Sigmoid colon (tissue), 7 donors: ENCODE results near the gene GOT1. TPM values are rescaled to one million over a fixed set of nuclear protein-coding genes. Genes with fewer than 3 reads are reported as not detected.
A peak's percentile ranks its signal among the peaks of the same experiment; 100 is the strongest.

Experiments
- DNase-seq: peaks from one replicate; pipeline ENCODE4 v3.0.0-alpha.2; 2019
- H3K27ac ChIP-seq, 4 donors: fragments of 200-600 bp; sonication (generic); one replicate each; pipeline ENCODE4 v1.5.1; 2016 to 2019; ENCODE audit warnings: mild to moderate bottlenecking in 1 of 4
- H3K27me3 ChIP-seq, 3 donors: fragments of 200-600 bp; sonication (generic); one replicate each; pipeline ENCODE4 v1.5.1; 2019; ENCODE audit warnings: mild to moderate bottlenecking in 1 of 3
- H3K36me3 ChIP-seq, 4 donors: fragments of 200-600 bp; sonication (generic); one replicate each; pipeline ENCODE4 v1.5.1; 2016 to 2019
- H3K4me1 ChIP-seq, 4 donors: fragments of 200-600 bp; sonication (generic); one replicate each; pipeline ENCODE4 v1.5.1; 2017 to 2019
- H3K4me3 ChIP-seq, 4 donors: fragments of 200-600 bp; sonication (generic); one replicate each; pipeline ENCODE4 v1.5.1; 2017 to 2019; ENCODE audit warnings: mild to moderate bottlenecking in 2 of 4, moderate library complexity in 1 of 4
- H3K9me3 ChIP-seq, 4 donors: fragments of 200-600 bp in 3 of 4; sonication (generic) in 3 of 4; one replicate each; pipeline versions ENCODE4 v1.5.1 to v1.6.1; 2013 to 2019
- CTCF ChIP-seq, 4 experiments: fragments of 450-650 bp in 3 of 4; fragments of 200-600 bp in 1 of 4; IDR thresholded peaks; one replicate each; pipeline ENCODE4 v1.5.1; 2016 to 2019; ENCODE audit warnings: antibody characterized with exemption in 4 of 4, mild to moderate bottlenecking in 3 of 4, moderate library complexity in 2 of 4
- EP300 ChIP-seq, 4 donors: sonication (generic); formaldehyde crosslinking; IDR thresholded peaks; one replicate each; pipeline ENCODE4 v1.6.1; 2017; ENCODE audit warnings: antibody characterized with exemption in 4 of 4
- POLR2A ChIP-seq, 2 donors: fragments of 450-650 bp; IDR thresholded peaks; one replicate each; pipeline ENCODE4 v1.6.1; 2016; ENCODE audit warnings: antibody characterized with exemption in 2 of 2, mild to moderate bottlenecking in 2 of 2, moderate library complexity in 2 of 2
- POLR2AphosphoS5 ChIP-seq, 4 donors: sonication (generic); formaldehyde crosslinking; IDR thresholded peaks; one replicate each; pipeline ENCODE4 v1.6.1; 2017; ENCODE audit warnings: antibody characterized with exemption in 4 of 4
- WGBS, 2 donors: extraction: QIAGEN DNeasy Blood & Tissue Kit; methylation state at CpG; one replicate each; pipeline ENCODE4 v1.1.7; 2013; 5-methylcytosine and 5-hydroxymethylcytosine counted together
- intact Hi-C: fragments of 100-400 bp; cut with DNase I; formaldehyde crosslinking; loops from one replicate; pipeline ENCODE4 v1.15.1; 2023
- polyA plus RNA-seq, 3 donors: library from polyadenylated mRNA; stranded (reverse); fragments of 200-250 nt; gene quantifications; one replicate each; pipeline ENCODE4 v1.2.3, GENCODE V29; 2013
- total RNA-seq, 4 donors: library from RNA; depleted of rRNA; stranded (reverse); fragments of >200 nt; gene quantifications; one replicate each; pipeline ENCODE4 v1.1.0, GENCODE V29; 2016
- donor health status: healthy with polysubstance abuse.
- donor health status: Bipolar disorder and iron deficiency.
- donor health status: healthy.

GOT1 gene
- total and polyA plus RNA-seq, 7 donors: 13.4 to 73.5 (median 29.6) TPM

GRCh38 chr10:99435986-99436638, 5.7 kb upstream of the GOT1 start:
- Histone ChIP-seq H3K4me1 (peaks cover 0 to 61% (median 47%) of the 10 kb centered on the region in 4 donors), H3K27ac (peak overlapping the region in 3 of 4 donors; percentile 62 to 97 (median 69)), H3K27me3 (no peaks in the 10 kb centered on the region), H3K9me3 (no peaks in the 10 kb centered on the region), H3K4me3 (peak overlapping the region in 2 of 4 donors; percentile 12 to 15), H3K36me3 (peaks cover 0 to 5% (median 0%) of the 10 kb centered on the region in 4 donors)
- TF ChIP-seq POLR2AphosphoS5 (IDR thresholded peaks at IDR 0.05): peak in 2 of 4 donors; percentile 11 to 21
- TF ChIP-seq EP300 (IDR thresholded peaks at IDR 0.05): no peak
- peak; percentile 41 to 51 (median 46) for TF ChIP-seq CTCF (IDR thresholded peaks at IDR 0.05)
- WGBS, 2 donors: 34 to 35% methylated on average over 5 of the region's 5 CpGs
- no peak for DNase-seq
- intact Hi-C loops: loop anchor here (1.0 kb wide), 1 partner anchor 112 kb away; no protein-coding TSS in a partner anchor

- no peaks in the 10 kb centered on the region for H3K9me3 ChIP-seq
- no peak overlapping the region for H3K4me3 ChIP-seq
- H3K27ac ChIP-seq: peak overlapping the region in 3 of 4 donors; percentile 90 to 97 (median 95)
- TF ChIP-seq POLR2AphosphoS5 (IDR thresholded peaks at IDR 0.05) (no peak), EP300 (IDR thresholded peaks at IDR 0.05) (no peak), CTCF (IDR thresholded peaks at IDR 0.05) (no peak), POLR2A (IDR thresholded peaks at IDR 0.05) (no peak)
- H3K27me3 ChIP-seq: no peaks in the 10 kb centered on the region
- DNase-seq: no peak
- WGBS, 2 donors: 9 to 36% methylated on average over 1 of the region's 1 CpG
- peaks cover 0 to 71% (median 60%) of the 10 kb centered on the region in 4 donors for H3K4me1 ChIP-seq
- intact Hi-C loops: loop anchor here (5.0 kb wide), 2 partner anchors 104 to 279 kb away; no protein-coding TSS in a partner anchor
- peaks cover 0 to 5% (median 0%) of the 10 kb centered on the region in 4 donors for H3K36me3 ChIP-seq
These were observed 3.1 kb upstream of the GOT1 start for GRCh38 chr10:99433378-99434020.

- no peak for DNase-seq
- Histone ChIP-seq H3K36me3 (peaks cover 0 to 5% (median 0%) of the 10 kb centered on the region in 4 donors), H3K4me3 (no peak overlapping the region), H3K4me1 (peaks cover 0 to 71% (median 60%) of the 10 kb centered on the region in 4 donors), H3K27ac (peak overlapping the region in 3 of 4 donors; percentile 90 to 97 (median 95)), H3K9me3 (no peaks in the 10 kb centered on the region), H3K27me3 (no peaks in the 10 kb centered on the region)
- WGBS, 2 donors: 80 to 81% methylated on average over 6 of the region's 6 CpGs
- intact Hi-C loops: loop anchor here (5.0 kb wide), 2 partner anchors 104 to 279 kb away; no protein-coding TSS in a partner anchor
- TF ChIP-seq POLR2A (IDR thresholded peaks at IDR 0.05): no peak
- TF ChIP-seq CTCF (IDR thresholded peaks at IDR 0.05): no peak
- TF ChIP-seq EP300 (IDR thresholded peaks at IDR 0.05): no peak
- TF ChIP-seq POLR2AphosphoS5 (IDR thresholded peaks at IDR 0.05): no peak
These were observed 2.5 kb upstream of the GOT1 start for GRCh38 chr10:99432881-99433280.

GRCh38 chr10:99432047-99432446, 1.6 kb upstream of the GOT1 start:
- intact Hi-C loops: loop anchor here (5.0 kb wide), 2 partner anchors 105 to 280 kb away; no protein-coding TSS in a partner anchor
- DNase-seq: no peak
- WGBS, 2 donors: 94 to 97% methylated on average over 4 of the region's 4 CpGs
- TF ChIP-seq POLR2AphosphoS5 (IDR thresholded peaks at IDR 0.05): no peak
- TF ChIP-seq EP300 (IDR thresholded peaks at IDR 0.05): no peak
- TF ChIP-seq POLR2A (IDR thresholded peaks at IDR 0.05): no peak
- TF ChIP-seq CTCF (IDR thresholded peaks at IDR 0.05): no peak
- Histone ChIP-seq H3K4me1 (peaks cover 0 to 64% (median 58%) of the 10 kb centered on the region in 4 donors), H3K9me3 (no peaks in the 10 kb centered on the region), H3K27me3 (no peaks in the 10 kb centered on the region), H3K4me3 (peak overlapping the region in 2 of 4 donors; percentile 71 to 84), H3K36me3 (peaks cover 0 to 5% (median 0%) of the 10 kb centered on the region in 4 donors), H3K27ac (peak overlapping the region; percentile 90 to 97 (median 94))
